SK-N-SH (cell line): ENCODE data around the gene TUBA3C. TPM values are rescaled to one million over a fixed set of nuclear protein-coding genes. Genes with fewer than 3 reads are reported as not detected.

Experiments
- CTCF ChIA-PET: fragments of 300-600, 350-600 bp; formaldehyde crosslinking; extraction: SDS; loops from one replicate; lab custom pipeline; 2021; lab: Yijun Ruan, JAX
- POLR2A ChIA-PET: fragments of 350-600 bp; sonication (Branson Sonifier 250); formaldehyde crosslinking; extraction: SDS; loops from one replicate; lab custom pipeline; 2020; ENCODE audit warnings: antibody characterized with exemption, inconsistent platforms; lab: Yijun Ruan, JAX
- DNase-seq: peaks from one replicate; pipeline ENCODE4 v3.0.0; 2012
- H2AFZ ChIP-seq: fragments of 200-600 bp; sonication (generic); 2 replicates; pipeline ENCODE4 v1.8.1; 2016; ENCODE audit warnings: antibody characterized with exemption, mild to moderate bottlenecking, low read depth
- H3F3A ChIP-seq: fragments of 200-600 bp; sonication (generic); replicated peaks from 2 replicates; pipeline ENCODE3; 2016; ENCODE audit warnings: antibody characterized with exemption, mild to moderate bottlenecking; ENCODE audit not compliant: insufficient read depth
- H3K27ac ChIP-seq, 2 experiments: fragments of 200-500 bp in 1 of 2; fragments of 200-600 bp in 1 of 2; sonication (Bioruptor generic) in 1 of 2; sonication (generic), shearing (Covaris generic) in 1 of 2; 2 replicates each; pipeline versions ENCODE4 v1.5.1 to v1.6.1; 2014 to 2016; ENCODE audit warnings: low read depth in 2 of 2, inconsistent platforms in 1 of 2, low read length in 1 of 2, mild to moderate bottlenecking in 1 of 2, mixed read lengths in 1 of 2
- H3K27me3 ChIP-seq: fragments of 200-600 bp; sonication (generic), shearing (Covaris generic); 2 replicates; pipeline ENCODE4 v1.6.1; 2016; ENCODE audit warnings: mixed run types; ENCODE audit not compliant: insufficient read depth
- H3K36me3 ChIP-seq, 2 experiments: fragments of 200-500 bp in 1 of 2; fragments of 200-600 bp in 1 of 2; sonication (Bioruptor generic) in 1 of 2; sonication (generic) in 1 of 2; replicated peaks in 1 of 2; 2 replicates each; pipeline versions ENCODE3 to v1.5.1; 2014 to 2016; ENCODE audit warnings: low read length in 1 of 2, mild to moderate bottlenecking in 1 of 2; ENCODE audit not compliant: insufficient read depth in 2 of 2, control insufficient read depth in 1 of 2
- H3K4me1 ChIP-seq, 2 experiments: fragments of 200-500 bp in 1 of 2; fragments of 200-600 bp in 1 of 2; sonication (Bioruptor generic) in 1 of 2; sonication (generic), shearing (Covaris generic) in 1 of 2; 2 replicates each; pipeline versions ENCODE4 v1.5.1 to v1.6.1; 2014 to 2016; ENCODE audit warnings: low read depth in 1 of 2, low read length in 1 of 2, mixed run types in 1 of 2; ENCODE audit not compliant: insufficient read depth in 2 of 2, control insufficient read depth in 1 of 2
- H3K4me2 ChIP-seq: fragments of 200-600 bp; sonication (generic), shearing (Covaris generic); 2 replicates; pipeline ENCODE4 v1.6.1; 2017; ENCODE audit warnings: mixed run types
- H3K4me3 ChIP-seq, 2 experiments: fragments of 200-500 bp in 1 of 2; fragments of 200-600 bp in 1 of 2; sonication (Bioruptor generic) in 1 of 2; sonication (generic), shearing (Covaris generic) in 1 of 2; 2 replicates each; pipeline versions ENCODE4 v1.5.1 to v1.8.1; 2014 to 2016; ENCODE audit warnings: low read depth in 2 of 2, inconsistent platforms in 1 of 2, low read length in 1 of 2, mild to moderate bottlenecking in 1 of 2, mixed read lengths in 1 of 2, moderate library complexity in 1 of 2
- H3K79me2 ChIP-seq: fragments of 200-600 bp; sonication (generic); 2 replicates; pipeline ENCODE4 v1.8.1; 2017; ENCODE audit warnings: mild to moderate bottlenecking; ENCODE audit not compliant: insufficient read depth
- H3K9ac ChIP-seq: fragments of 200-600 bp; sonication (generic); 2 replicates; pipeline ENCODE4 v1.6.1; 2017; ENCODE audit warnings: mixed run types
- H3K9me2 ChIP-seq: fragments of 200-600 bp; sonication (generic); 2 replicates; pipeline ENCODE4 v1.6.1; 2017; ENCODE audit warnings: mixed run types
- H3K9me3 ChIP-seq: fragments of 200-600 bp; sonication (generic); 2 replicates; pipeline ENCODE4 v1.6.1; 2017; ENCODE audit warnings: mixed run types, mild to moderate bottlenecking, moderate library complexity
- H4K20me1 ChIP-seq: fragments of 200-600 bp; sonication (generic); 2 replicates; pipeline ENCODE4 v1.6.1; 2017; ENCODE audit warnings: mild to moderate bottlenecking, mixed run types; ENCODE audit not compliant: insufficient read depth
- CHD2 ChIP-seq: fragments of 150-350 bp; IDR thresholded peaks from 2 replicates; pipeline ENCODE4 v1.6.1; 2018; ENCODE audit warnings: low read length; ENCODE audit not compliant: partially characterized antibody
- CTCF ChIP-seq: fragments of 200-600 bp; sonication (generic); IDR thresholded peaks from 2 replicates; pipeline ENCODE4 v1.6.1; 2017; ENCODE audit warnings: antibody characterized with exemption, mild to moderate bottlenecking, moderate library complexity
- ELF1 ChIP-seq: IDR thresholded peaks from 2 replicates; pipeline ENCODE4 v1.4.0; 2012
- EP300 ChIP-seq, 2 experiments: IDR thresholded peaks; 2 replicates each; pipeline versions ENCODE4 v1.4.0 to v1.6.1; 2012; ENCODE audit warnings: borderline replicate concordance in 1 of 2, low read depth in 1 of 2, low read length in 1 of 2
- EZH2phosphoT487 ChIP-seq: fragments of 200-600 bp; sonication (generic); IDR thresholded peaks from 2 replicates; pipeline ENCODE4 v1.6.1; 2017; ENCODE audit warnings: low read depth, mixed run types, mild to moderate bottlenecking, antibody characterized with exemption, moderate library complexity, borderline replicate concordance
- GABPA ChIP-seq: IDR thresholded peaks from 2 replicates; pipeline ENCODE4 v1.4.0; 2012; ENCODE audit warnings: low read depth, mild to moderate bottlenecking
- JUND ChIP-seq: IDR thresholded peaks from 2 replicates; pipeline ENCODE4 v1.4.0; 2012
- NFIC ChIP-seq: IDR thresholded peaks from 2 replicates; pipeline ENCODE4 v1.4.0; 2012; ENCODE audit warnings: borderline replicate concordance
- NRF1 ChIP-seq: IDR thresholded peaks from 2 replicates; pipeline ENCODE4 v1.6.1; 2012; ENCODE audit warnings: low read depth, mild to moderate bottlenecking, low read length
- POLR2AphosphoS5 ChIP-seq: IDR thresholded peaks from 2 replicates; pipeline ENCODE4 v1.6.1; 2012; ENCODE audit warnings: low read depth, low read length
- RAD21 ChIP-seq: IDR thresholded peaks from 2 replicates; pipeline ENCODE4 v1.6.1; 2012; ENCODE audit warnings: mild to moderate bottlenecking, low read length
- REST ChIP-seq: IDR thresholded peaks from 2 replicates; pipeline ENCODE4 v1.6.1; 2012; ENCODE audit warnings: mild to moderate bottlenecking, low read depth, low read length, moderate library complexity
- RFX5 ChIP-seq: IDR thresholded peaks from 2 replicates; pipeline ENCODE4 v1.6.1; 2012; ENCODE audit warnings: mild to moderate bottlenecking, improper control_type of control experiment, low read length
- RXRA ChIP-seq: IDR thresholded peaks from 2 replicates; pipeline ENCODE4 v1.4.0; 2012; ENCODE audit warnings: low read depth, mild to moderate bottlenecking, borderline replicate concordance
- SIN3A ChIP-seq: IDR thresholded peaks from 2 replicates; pipeline ENCODE4 v1.6.1; 2012; ENCODE audit warnings: low read depth, mild to moderate bottlenecking, low read length, moderate library complexity, borderline replicate concordance
- TAF1 ChIP-seq: IDR thresholded peaks from 2 replicates; pipeline ENCODE4 v1.6.1; 2012; ENCODE audit warnings: low read depth, mild to moderate bottlenecking, low read length, moderate library complexity, borderline replicate concordance
- YY1 ChIP-seq: IDR thresholded peaks from 2 replicates; pipeline ENCODE4 v1.4.0; 2012; ENCODE audit warnings: low read depth, mild to moderate bottlenecking
- WGBS: methylation state at CpG from one replicate; pipeline ENCODE4 v1.1.6; 2017; ENCODE audit warnings: low lambda C conversion rate; 5-methylcytosine and 5-hydroxymethylcytosine counted together
- polyA plus RNA-seq, 3 experiments: library from polyadenylated mRNA; depleted of rRNA; stranded (reverse); fragments of >200 nt; gene quantifications; 2 replicates each; pipeline ENCODE4 v1.2.3, GENCODE V29; 2012

The TUBA3C gene
- polyA plus RNA-seq, 1 of the 3 experiments (the other 2 are of a cell fraction), result 0.05 TPM

GRCh38 chr13:19155321-19155861 lies 26.2 kb downstream of the TUBA3C start:
- 6% methylated on average over 6 of the region's 6 CpGs for WGBS
- Histone ChIP-seq H4K20me1 (no peaks in the 10 kb centered on the region), H3K9me2 (no peaks in the 10 kb centered on the region), H3K4me1 (no peaks in the 10 kb centered on the region), H3K9me3 (no peaks in the 10 kb centered on the region), H3K4me2 (no peak overlapping the region), H3K79me2 (no peaks in the 10 kb centered on the region), H3K36me3 (no peaks in the 10 kb centered on the region), H3K27me3 (no peaks in the 10 kb centered on the region), H3K27ac (no peak overlapping the region), H3K4me3 (no peak overlapping the region), H2AFZ (no peak overlapping the region), H3F3A (no peaks in the 10 kb centered on the region), H3K9ac (no peak overlapping the region)
- ChIA-PET CTCF (no interaction called here), POLR2A (no interaction called here)
- TF ChIP-seq RFX5, result no peak
- TF ChIP-seq POLR2AphosphoS5, result no peak
- TF ChIP-seq GABPA, result no peak
- no peak for TF ChIP-seq REST
- TF ChIP-seq RAD21, result no peak
- no peak for TF ChIP-seq TAF1
- TF ChIP-seq EP300 (IDR thresholded peaks at IDR 0.05; ENCODE audit: borderline replicate concordance in 1 of 2, low read depth in 1 of 2, low read length in 1 of 2), result no peak
- TF ChIP-seq CHD2, result no peak
- TF ChIP-seq EZH2phosphoT487, result no peak
- TF ChIP-seq YY1, result no peak
- no peak for TF ChIP-seq NFIC
- no peak for TF ChIP-seq RXRA
- TF ChIP-seq SIN3A, result no peak
- DNase-seq, result no peak

GRCh38 chr13:19154843-19155242 lies 26.8 kb downstream of the TUBA3C start:
- no peaks in the 10 kb centered on the region for H3K27me3 ChIP-seq
- POLR2A ChIA-PET, result no interaction called here
- TF ChIP-seq JUND (no peak), NFIC (no peak), NRF1 (no peak), ELF1 (no peak), CTCF (no peak), EP300 (IDR thresholded peaks at IDR 0.05; ENCODE audit: borderline replicate concordance in 1 of 2, low read depth in 1 of 2, low read length in 1 of 2) (no peak), RAD21 (no peak), RFX5 (no peak)
- TF ChIP-seq, all 33 proteins: peak for 0
- WGBS, result no CpG with 5 or more reads among the region's 7 CpGs
- Histone ChIP-seq H3K9ac (no peak overlapping the region), H3K27ac (no peak overlapping the region), H3K79me2 (no peaks in the 10 kb centered on the region), H3K9me3 (no peaks in the 10 kb centered on the region), H4K20me1 (no peaks in the 10 kb centered on the region), H2AFZ (no peak overlapping the region), H3K4me1 (no peaks in the 10 kb centered on the region), H3K9me2 (no peaks in the 10 kb centered on the region), H3F3A (no peaks in the 10 kb centered on the region), H3K4me2 (no peak overlapping the region), H3K4me3 (no peak overlapping the region), H3K36me3 (no peaks in the 10 kb centered on the region)
- CTCF ChIA-PET, result interaction anchor here (1.3 kb wide), 1 partner anchor 433 kb away, joined by 5 read pairs; no protein-coding TSS in a partner anchor
- DNase-seq, result no peak
